Stimulated activated CD8-positive, alpha-beta memory T cell treated with anti-CD3 and anti-CD28 coated beads, Interleukin-4, amount 100 ng/mL, for 1 hour (primary cell): ENCODE data around the gene IFT52.

Source experiments
- DNase-seq, 2 donors: peaks; one replicate each; pipeline ENCODE4 v3.0.0-alpha.2; 2020; ENCODE audit warnings: low read depth in 2 of 2, low spot score in 1 of 2

The IFT52 gene

GRCh38 chr20:43689165-43689564 lies 98.4 kb downstream of the IFT52 start:
- no peak for DNase-seq

GRCh38 chr20:43690943-43691598 lies 100.3 kb downstream of the IFT52 start:
- DNase-seq = no peak

- peak in 1 of 2 donors; percentile 22 for DNase-seq
Observed at GRCh38 chr20:43691928-43692524, 101.3 kb downstream of the IFT52 start.

- no peak for DNase-seq
Observed at GRCh38 chr20:43694763-43695162, 104.0 kb downstream of the IFT52 start.

- DNase-seq = no peak
Observed at GRCh38 chr20:43695571-43695970, 104.8 kb downstream of the IFT52 start.
